GM21786 (cell line): Measurements from ENCODE around the gene ZNHIT3.
"Not testable (repeated sequence)": the region's sequence is repeated elsewhere in the genome, so short reads cannot be mapped to it uniquely, and the experiment has no call there.

Experiments used
- ATAC-seq: cut with Tn5 transposase; IDR thresholded peaks from one replicate; pipeline ENCODE4 v1.9.1; 2021; ENCODE audit not compliant: unreplicated experiment

Gene ZNHIT3

GRCh38 chr17:36486204-36487194 lies at the start of gene ZNHIT3:
Gene ZNHIT3 (plus strand): TSS chr17:36486681. CDS start chr17:36486700, 19 bp downstream.
- ATAC-seq, result peak; percentile 84

- ATAC-seq, result not testable (repeated sequence)
These were observed 44.7 kb upstream of the ZNHIT3 start for GRCh38 chr17:36441792-36442191.

- no peak for ATAC-seq
These were observed 42.7 kb upstream of the ZNHIT3 start for GRCh38 chr17:36443777-36444176.

GRCh38 chr17:36449997-36450396 lies 36.5 kb upstream of the ZNHIT3 start:
- not testable (repeated sequence) for ATAC-seq

- ATAC-seq, result not testable (repeated sequence)
These were observed 33.6 kb upstream of the ZNHIT3 start for GRCh38 chr17:36452888-36453287.

- not testable (repeated sequence) for ATAC-seq
These were observed 28.8 kb upstream of the ZNHIT3 start for GRCh38 chr17:36457701-36458100.

GRCh38 chr17:36459045-36459444 lies 27.4 kb upstream of the ZNHIT3 start:
- no peak for ATAC-seq

- ATAC-seq, result no peak
These were observed 26.9 kb upstream of the ZNHIT3 start for GRCh38 chr17:36459601-36460000.

- ATAC-seq, result no peak
These were observed 26.1 kb upstream of the ZNHIT3 start for GRCh38 chr17:36460265-36460937.

GRCh38 chr17:36461330-36462110 lies 25.0 kb upstream of the ZNHIT3 start:
- no peak for ATAC-seq

- ATAC-seq, result no peak
These were observed 22.3 kb upstream of the ZNHIT3 start for GRCh38 chr17:36463916-36464764.

- ATAC-seq, result no peak
These were observed 21.8 kb upstream of the ZNHIT3 start for GRCh38 chr17:36464765-36465088.

- no peak for ATAC-seq
These were observed 17.4 kb upstream of the ZNHIT3 start for GRCh38 chr17:36468903-36469635.

GRCh38 chr17:36469733-36470132 lies 16.7 kb upstream of the ZNHIT3 start:
- ATAC-seq, result no peak

GRCh38 chr17:36470499-36470898 lies 16.0 kb upstream of the ZNHIT3 start:
- ATAC-seq, result no peak

- no peak for ATAC-seq
These were observed 11.9 kb upstream of the ZNHIT3 start for GRCh38 chr17:36474571-36474970.

GRCh38 chr17:36475346-36475970 lies 11.0 kb upstream of the ZNHIT3 start:
- ATAC-seq, result no peak

GRCh38 chr17:36481829-36482228 lies 4.7 kb upstream of the ZNHIT3 start:
- no peak for ATAC-seq
